GM12878 (cell line): ENCODE measurements around the gene GRIN2D. TPM values are rescaled to one million over a fixed set of nuclear protein-coding genes. Genes with fewer than 3 reads are reported as not detected.

Experiments used
- BACH1 ChIP-seq: fragments of 450-650 bp; IDR thresholded peaks from 2 replicates; pipeline ENCODE4 v1.6.1; 2017; ENCODE audit warnings: mild to moderate bottlenecking, borderline replicate concordance
- CBFB ChIP-seq: IDR thresholded peaks from 2 replicates; pipeline ENCODE4 v1.6.1; 2016; ENCODE audit warnings: antibody characterized with exemption, low read depth
- CHD2 ChIP-seq: IDR thresholded peaks from 2 replicates; pipeline ENCODE4 v1.6.1; 2011; ENCODE audit warnings: low read depth, low read length, improper control_type of control experiment, borderline replicate concordance
- HDGF ChIP-seq: fragments of 450-650 bp; IDR thresholded peaks from 2 replicates; pipeline ENCODE4 v1.6.1; 2016; ENCODE audit warnings: antibody characterized with exemption
- KLF5 ChIP-seq: fragments of 450-650 bp; IDR thresholded peaks from 2 replicates; pipeline ENCODE4 v1.6.1; 2014; ENCODE audit warnings: mild to moderate bottlenecking; ENCODE audit not compliant: partially characterized antibody
- MEF2A ChIP-seq: IDR thresholded peaks from 2 replicates; pipeline ENCODE4 v1.6.1; 2011; ENCODE audit warnings: low read depth, mild to moderate bottlenecking, low read length, moderate library complexity; ENCODE audit not compliant: insufficient read depth
- RB1 ChIP-seq: fragments of 450-650 bp; formaldehyde crosslinking; IDR thresholded peaks from 2 replicates; pipeline ENCODE4 v1.6.1; 2017; ENCODE audit warnings: mild to moderate bottlenecking, borderline replicate concordance
- RUNX3 ChIP-seq: IDR thresholded peaks from 2 replicates; pipeline ENCODE4 v1.6.1; 2012; ENCODE audit warnings: low read length, inconsistent platforms
- TAF1 ChIP-seq: IDR thresholded peaks from 2 replicates; pipeline ENCODE4 v1.6.1; 2011; ENCODE audit warnings: mild to moderate bottlenecking, low read depth, low read length, borderline replicate concordance
- TARDBP ChIP-seq: IDR thresholded peaks from 2 replicates; pipeline ENCODE4 v1.6.1; 2016; ENCODE audit warnings: borderline replicate concordance
- ZNF207 ChIP-seq: fragments of 450-650 bp; IDR thresholded peaks from 2 replicates; pipeline ENCODE4 v1.6.1; 2014; ENCODE audit warnings: antibody characterized with exemption, mild to moderate bottlenecking, borderline replicate concordance
- polyA plus RNA-seq, 11 experiments: library from polyadenylated mRNA; depleted of rRNA in 4 of 11; unstranded in 6 of 11; stranded (reverse) in 5 of 11; fragments of >200 nt; fragmentation: Nextera tagmentation in 4 of 11; fragmentation: Illumina TruSeq in 1 of 11; extraction: Ambion mirVana in 4 of 11; extraction: Trizol in 1 of 11; gene quantifications; 1 replicate in 1 of 11; 2 replicates in 10 of 11; pipeline versions ENCODE4 v1.2.1 to v1.2.3, GENCODE V29; 2011 to 2016; ENCODE audit warnings: inconsistent platforms in 2 of 11, missing spikeins in 2 of 11, low read depth in 1 of 11
- total RNA-seq, 4 experiments: library from RNA; depleted of rRNA in 3 of 4; stranded (reverse); fragments of >200 nt in 3 of 4; fragmentation: Illumina TruSeq in 1 of 4; extraction: Trizol in 1 of 4; gene quantifications; 2 replicates each; pipeline versions ENCODE4 v1.2.1 to v1.2.3, GENCODE V29; 2013 to 2021
- TF ChIP-seq, protein P1 (sequence below): IDR thresholded peaks from 2 replicates; pipeline ENCODE4 v1.6.1; 2012; ENCODE audit warnings: low read depth, low read length, improper control_type of control experiment
- TF ChIP-seq, protein P2 (sequence below): fragments of 450-650 bp; IDR thresholded peaks from 2 replicates; pipeline ENCODE4 v1.6.1; 2016; ENCODE audit warnings: mild to moderate bottlenecking, moderate library complexity, borderline replicate concordance
- TF ChIP-seq, protein P3 (sequence below): fragments of 450-650 bp; IDR thresholded peaks from 2 replicates; pipeline ENCODE4 v1.6.1; 2017; ENCODE audit warnings: mild to moderate bottlenecking, low read depth, inconsistent platforms; ENCODE audit not compliant: poor library complexity, severe bottlenecking
- TF ChIP-seq, protein P4 (sequence below): IDR thresholded peaks from 2 replicates; pipeline ENCODE4 v1.6.1; 2011; ENCODE audit warnings: low read depth, mild to moderate bottlenecking, low read length, moderate library complexity, borderline replicate concordance; ENCODE audit errors: extremely low read depth

The GRIN2D gene
- total and polyA plus RNA-seq, 10 of the 15 experiments (the other 5 are each of a cell fraction or from before 2014, with no cell fraction given), result 0.03 to 0.38 (median 0.04) TPM; not detected in 3

- TF ChIP-seq, protein P1, sequence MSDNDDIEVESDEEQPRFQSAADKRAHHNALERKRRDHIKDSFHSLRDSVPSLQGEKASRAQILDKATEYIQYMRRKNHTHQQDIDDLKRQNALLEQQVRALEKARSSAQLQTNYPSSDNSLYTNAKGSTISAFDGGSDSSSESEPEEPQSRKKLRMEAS, result no peak
- 0 out of 2 replicates have a peak, but pooled peaks have one; percentile 36 for TF ChIP-seq MEF2A
- peak; percentile 45; the same call in 1 of the 2 replicates for TF ChIP-seq HDGF
- TF ChIP-seq TARDBP, result peak; percentile 97
- no peak for TF ChIP-seq TAF1
- TF ChIP-seq CHD2, result peak; percentile 90
- peak; percentile 79 for TF ChIP-seq CBFB
- TF ChIP-seq ZNF207, result peak; percentile 67; the same call in 1 of the 2 replicates
- TF ChIP-seq, protein P2, sequence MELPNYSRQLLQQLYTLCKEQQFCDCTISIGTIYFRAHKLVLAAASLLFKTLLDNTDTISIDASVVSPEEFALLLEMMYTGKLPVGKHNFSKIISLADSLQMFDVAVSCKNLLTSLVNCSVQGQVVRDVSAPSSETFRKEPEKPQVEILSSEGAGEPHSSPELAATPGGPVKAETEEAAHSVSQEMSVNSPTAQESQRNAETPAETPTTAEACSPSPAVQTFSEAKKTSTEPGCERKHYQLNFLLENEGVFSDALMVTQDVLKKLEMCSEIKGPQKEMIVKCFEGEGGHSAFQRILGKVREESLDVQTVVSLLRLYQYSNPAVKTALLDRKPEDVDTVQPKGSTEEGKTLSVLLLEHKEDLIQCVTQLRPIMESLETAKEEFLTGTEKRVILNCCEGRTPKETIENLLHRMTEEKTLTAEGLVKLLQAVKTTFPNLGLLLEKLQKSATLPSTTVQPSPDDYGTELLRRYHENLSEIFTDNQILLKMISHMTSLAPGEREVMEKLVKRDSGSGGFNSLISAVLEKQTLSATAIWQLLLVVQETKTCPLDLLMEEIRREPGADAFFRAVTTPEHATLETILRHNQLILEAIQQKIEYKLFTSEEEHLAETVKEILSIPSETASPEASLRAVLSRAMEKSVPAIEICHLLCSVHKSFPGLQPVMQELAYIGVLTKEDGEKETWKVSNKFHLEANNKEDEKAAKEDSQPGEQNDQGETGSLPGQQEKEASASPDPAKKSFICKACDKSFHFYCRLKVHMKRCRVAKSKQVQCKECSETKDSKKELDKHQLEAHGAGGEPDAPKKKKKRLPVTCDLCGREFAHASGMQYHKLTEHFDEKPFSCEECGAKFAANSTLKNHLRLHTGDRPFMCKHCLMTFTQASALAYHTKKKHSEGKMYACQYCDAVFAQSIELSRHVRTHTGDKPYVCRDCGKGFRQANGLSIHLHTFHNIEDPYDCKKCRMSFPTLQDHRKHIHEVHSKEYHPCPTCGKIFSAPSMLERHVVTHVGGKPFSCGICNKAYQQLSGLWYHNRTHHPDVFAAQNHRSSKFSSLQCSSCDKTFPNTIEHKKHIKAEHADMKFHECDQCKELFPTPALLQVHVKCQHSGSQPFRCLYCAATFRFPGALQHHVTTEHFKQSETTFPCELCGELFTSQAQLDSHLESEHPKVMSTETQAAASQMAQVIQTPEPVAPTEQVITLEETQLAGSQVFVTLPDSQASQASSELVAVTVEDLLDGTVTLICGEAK, result peak; percentile 57; the same call in 1 of the 2 replicates
- peak; percentile 58 for TF ChIP-seq KLF5
- TF ChIP-seq, protein P3, sequence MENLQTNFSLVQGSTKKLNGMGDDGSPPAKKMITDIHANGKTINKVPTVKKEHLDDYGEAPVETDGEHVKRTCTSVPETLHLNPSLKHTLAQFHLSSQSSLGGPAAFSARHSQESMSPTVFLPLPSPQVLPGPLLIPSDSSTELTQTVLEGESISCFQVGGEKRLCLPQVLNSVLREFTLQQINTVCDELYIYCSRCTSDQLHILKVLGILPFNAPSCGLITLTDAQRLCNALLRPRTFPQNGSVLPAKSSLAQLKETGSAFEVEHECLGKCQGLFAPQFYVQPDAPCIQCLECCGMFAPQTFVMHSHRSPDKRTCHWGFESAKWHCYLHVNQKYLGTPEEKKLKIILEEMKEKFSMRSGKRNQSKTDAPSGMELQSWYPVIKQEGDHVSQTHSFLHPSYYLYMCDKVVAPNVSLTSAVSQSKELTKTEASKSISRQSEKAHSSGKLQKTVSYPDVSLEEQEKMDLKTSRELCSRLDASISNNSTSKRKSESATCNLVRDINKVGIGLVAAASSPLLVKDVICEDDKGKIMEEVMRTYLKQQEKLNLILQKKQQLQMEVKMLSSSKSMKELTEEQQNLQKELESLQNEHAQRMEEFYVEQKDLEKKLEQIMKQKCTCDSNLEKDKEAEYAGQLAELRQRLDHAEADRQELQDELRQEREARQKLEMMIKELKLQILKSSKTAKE, result peak; percentile 24
- peak; percentile 84 for TF ChIP-seq RUNX3
- peak; percentile 48; the same call in 1 of the 2 replicates for TF ChIP-seq BACH1
- no peak for TF ChIP-seq RB1
- TF ChIP-seq, protein P4, sequence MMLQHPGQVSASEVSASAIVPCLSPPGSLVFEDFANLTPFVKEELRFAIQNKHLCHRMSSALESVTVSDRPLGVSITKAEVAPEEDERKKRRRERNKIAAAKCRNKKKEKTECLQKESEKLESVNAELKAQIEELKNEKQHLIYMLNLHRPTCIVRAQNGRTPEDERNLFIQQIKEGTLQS, result peak; percentile 63; the same call in 1 of the 2 replicates
These were observed 25.9 kb downstream of the GRIN2D start (continued) for GRCh38 chr19:48419158-48419920.
